Coronary artery (tissue), 2 donors: ENCODE results near the gene DCBLD2.

ENCODE experiments used
- DNase-seq: peaks from one replicate; pipeline ENCODE4 v3.0.0-alpha.2; 2017; ENCODE audit warnings: low spot score
- H3K27ac ChIP-seq, 2 donors: fragments of 200-600 bp; sonication (generic); one replicate each; pipeline ENCODE4 v1.5.1; 2016 to 2019
- H3K4me3 ChIP-seq: fragments of 200-600 bp; sonication (generic); 2 replicates; pipeline ENCODE4 v1.5.1; 2016; ENCODE audit warnings: mild to moderate bottlenecking, moderate library complexity
- TF ChIP-seq, protein P1 (sequence below): fragments of 200-600 bp; sonication (generic); IDR thresholded peaks from one replicate; pipeline ENCODE4 v1.5.1; 2019; ENCODE audit warnings: antibody characterized with exemption

DCBLD2 gene

DNA sequence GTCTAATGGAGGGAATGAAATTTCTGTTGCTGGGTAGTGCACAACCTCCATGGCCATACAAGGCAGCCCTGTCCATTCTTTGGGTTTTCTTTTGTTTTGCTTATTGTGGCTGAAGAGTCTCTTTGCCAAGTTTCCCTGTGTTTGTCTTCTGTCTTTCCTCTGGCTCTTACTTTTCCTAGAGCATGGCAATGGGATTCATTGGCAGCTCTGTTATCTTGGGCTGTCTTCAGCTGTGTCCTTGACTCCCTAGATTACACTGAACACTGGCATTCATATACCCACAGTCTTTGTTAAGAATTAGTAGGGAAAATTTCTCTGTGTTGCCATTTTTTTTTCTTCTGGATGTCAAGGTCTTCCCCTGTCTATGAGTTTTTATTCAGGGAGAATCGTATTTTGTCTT lies 16.1 kb upstream of the DCBLD2 start:
- no peak for DNase-seq
- Histone ChIP-seq H3K27ac (no peak overlapping the region), H3K4me3 (no peak overlapping the region)
- TF ChIP-seq, protein P1, sequence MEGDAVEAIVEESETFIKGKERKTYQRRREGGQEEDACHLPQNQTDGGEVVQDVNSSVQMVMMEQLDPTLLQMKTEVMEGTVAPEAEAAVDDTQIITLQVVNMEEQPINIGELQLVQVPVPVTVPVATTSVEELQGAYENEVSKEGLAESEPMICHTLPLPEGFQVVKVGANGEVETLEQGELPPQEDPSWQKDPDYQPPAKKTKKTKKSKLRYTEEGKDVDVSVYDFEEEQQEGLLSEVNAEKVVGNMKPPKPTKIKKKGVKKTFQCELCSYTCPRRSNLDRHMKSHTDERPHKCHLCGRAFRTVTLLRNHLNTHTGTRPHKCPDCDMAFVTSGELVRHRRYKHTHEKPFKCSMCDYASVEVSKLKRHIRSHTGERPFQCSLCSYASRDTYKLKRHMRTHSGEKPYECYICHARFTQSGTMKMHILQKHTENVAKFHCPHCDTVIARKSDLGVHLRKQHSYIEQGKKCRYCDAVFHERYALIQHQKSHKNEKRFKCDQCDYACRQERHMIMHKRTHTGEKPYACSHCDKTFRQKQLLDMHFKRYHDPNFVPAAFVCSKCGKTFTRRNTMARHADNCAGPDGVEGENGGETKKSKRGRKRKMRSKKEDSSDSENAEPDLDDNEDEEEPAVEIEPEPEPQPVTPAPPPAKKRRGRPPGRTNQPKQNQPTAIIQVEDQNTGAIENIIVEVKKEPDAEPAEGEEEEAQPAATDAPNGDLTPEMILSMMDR = no peak

DNA sequence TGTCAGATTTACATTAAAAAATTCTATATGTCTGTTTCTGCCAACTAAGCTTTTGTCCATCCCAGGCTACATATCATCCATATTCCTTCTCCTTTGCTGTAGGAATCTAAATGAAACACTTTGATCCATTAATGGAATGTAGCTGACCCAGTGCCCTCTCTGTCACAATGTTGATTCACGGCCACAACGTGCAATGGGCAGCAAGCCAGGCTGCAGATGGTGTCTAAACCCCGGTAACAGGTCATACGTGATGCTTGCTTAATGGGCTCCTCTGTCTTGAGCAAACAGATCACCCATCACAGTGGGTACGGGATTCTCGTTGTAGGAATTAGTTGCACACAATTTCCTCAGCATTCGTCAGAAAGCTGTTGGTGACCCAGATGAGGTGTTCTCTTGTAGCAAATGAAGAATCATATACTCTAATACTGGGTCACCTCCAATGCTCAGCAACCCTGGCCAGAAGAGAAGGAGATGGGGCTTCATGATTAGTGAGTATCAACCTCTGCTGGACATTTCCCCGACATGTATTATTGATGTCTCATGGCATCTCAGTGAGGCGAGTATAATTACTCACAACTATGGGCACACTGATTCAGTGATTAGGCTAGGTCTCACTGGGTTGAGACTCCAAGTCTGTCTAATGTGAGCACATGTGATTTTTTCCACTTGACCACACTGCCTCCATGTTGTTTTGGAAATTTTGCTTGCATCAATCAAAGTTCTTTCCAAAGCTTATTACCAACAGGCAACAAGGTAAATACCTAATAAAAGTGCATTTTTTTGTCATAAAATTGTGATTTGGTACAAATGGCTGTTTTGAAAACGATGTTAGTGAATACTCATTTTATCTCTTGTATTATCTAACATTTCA lies 12.9 kb upstream of the DCBLD2 start:
- TF ChIP-seq, protein P1 = no peak
- DNase-seq = no peak
- no peak overlapping the region for H3K4me3 ChIP-seq
- no peak overlapping the region for H3K27ac ChIP-seq

DNA sequence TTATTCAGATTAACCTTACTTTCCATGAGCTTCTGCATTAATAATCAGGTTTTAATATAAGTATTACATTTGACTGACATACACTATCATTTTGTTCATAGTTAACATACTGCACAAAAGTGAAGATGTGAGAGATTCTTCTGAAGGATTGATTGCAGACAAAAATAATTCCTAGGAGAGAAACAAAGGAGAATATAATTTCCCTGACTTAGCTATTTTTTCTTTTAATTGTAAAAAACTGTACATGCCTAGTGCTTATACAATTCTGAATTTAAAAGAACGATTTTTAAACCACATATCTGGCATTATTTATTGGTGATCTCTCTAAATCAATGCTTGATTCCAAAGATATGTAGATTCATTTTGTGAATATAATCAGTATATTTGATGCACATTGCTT lies 11.0 kb upstream of the DCBLD2 start:
- DNase-seq = no peak
- Histone ChIP-seq H3K4me3 (no peak overlapping the region), H3K27ac (no peak overlapping the region)
- TF ChIP-seq, protein P1 = no peak

DNA sequence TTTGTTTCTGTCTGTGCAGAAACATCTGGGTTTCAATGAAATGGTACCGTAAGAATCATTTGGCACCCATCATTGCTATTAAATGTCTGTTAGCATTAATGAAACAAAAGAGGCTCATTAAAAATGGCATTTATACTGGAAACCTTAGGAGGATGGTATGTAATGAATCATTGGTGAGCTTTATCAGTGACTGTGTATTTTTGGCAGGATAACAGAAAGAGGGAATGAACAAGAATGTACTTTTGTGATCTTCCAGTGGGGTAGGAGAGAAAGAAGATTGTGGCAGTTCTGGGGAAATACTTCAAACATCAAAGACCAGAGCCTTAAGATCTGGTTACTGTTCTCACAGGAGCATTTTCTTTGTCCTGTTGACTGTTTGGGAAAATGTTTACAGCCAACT lies 4.7 kb upstream of the DCBLD2 start:
- Histone ChIP-seq H3K4me3 (no peak overlapping the region), H3K27ac (no peak overlapping the region)
- DNase-seq = no peak
- TF ChIP-seq, protein P1 = no peak

DNA sequence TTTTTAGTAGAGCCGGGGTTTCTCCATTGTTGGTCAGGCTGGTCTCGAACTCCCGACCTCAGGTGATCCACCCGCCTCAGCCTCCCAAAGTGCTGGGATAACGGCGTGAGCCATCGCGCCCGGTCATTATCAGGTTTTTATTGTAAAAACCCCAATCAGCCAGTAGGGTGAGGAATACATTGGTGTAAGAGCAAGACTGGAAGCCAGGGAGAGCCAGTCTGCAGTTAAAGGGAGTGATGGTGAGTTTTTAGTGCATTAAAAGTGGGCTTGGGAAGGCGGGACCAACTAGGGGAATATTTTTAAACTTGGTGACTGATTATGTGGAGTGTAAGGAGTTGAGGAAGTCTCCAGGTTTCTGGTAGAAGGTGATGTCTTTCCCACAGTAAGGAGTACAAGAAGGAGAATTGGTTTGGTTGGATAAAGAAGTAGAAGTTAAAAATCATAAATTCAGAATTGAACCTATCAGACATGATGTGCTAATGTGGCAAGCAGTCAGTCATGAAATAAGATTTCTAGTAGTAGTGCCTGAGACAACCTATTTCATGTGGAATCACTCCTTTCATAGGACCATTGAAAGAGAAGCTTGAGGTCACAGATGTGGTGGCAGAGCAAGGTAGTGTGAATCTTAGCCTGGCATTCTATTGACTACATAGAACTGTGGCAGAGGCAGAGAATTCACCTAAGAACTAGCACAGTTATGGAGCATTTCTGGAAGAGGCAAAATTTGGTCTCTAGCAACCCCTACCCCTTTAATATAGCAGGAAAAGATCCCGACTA lies 2.4 kb upstream of the DCBLD2 start:
- H3K27ac ChIP-seq = no peak overlapping the region
- TF ChIP-seq, protein P1 = no peak
- DNase-seq = no peak
- no peak overlapping the region for H3K4me3 ChIP-seq

DNA sequence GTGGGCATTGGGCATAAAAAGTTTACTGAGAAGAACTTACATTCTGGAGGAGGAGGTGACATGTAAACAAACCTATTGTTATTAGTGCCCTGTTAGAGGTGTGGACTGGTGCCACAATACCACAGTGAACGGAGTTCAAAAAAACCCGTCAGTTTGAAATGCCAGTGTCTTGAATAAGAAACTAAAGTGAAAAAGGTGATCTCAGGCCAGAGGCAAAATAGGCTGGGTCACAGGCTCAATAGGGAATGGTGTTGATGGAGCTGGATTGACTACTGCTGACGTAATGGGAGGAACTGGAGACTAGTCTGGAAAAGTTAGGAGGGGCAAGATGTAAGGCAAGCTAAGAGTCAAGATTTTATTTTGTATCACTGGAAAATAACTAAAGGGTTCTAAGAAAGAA lies 1.6 kb upstream of the DCBLD2 start:
- TF ChIP-seq, protein P1 = no peak
- Histone ChIP-seq H3K4me3 (no peak overlapping the region), H3K27ac (no peak overlapping the region)
- no peak for DNase-seq
